H9 (cell line): ENCODE measurements around the gene HHAT. TPM values are rescaled to one million over a fixed set of nuclear protein-coding genes. Genes with fewer than 3 reads are reported as not detected.

Experiments used
- DNase-seq: peaks from one replicate; pipeline ENCODE4 v3.0.0-alpha.2; 2017
- H2AFZ ChIP-seq: one replicate; pipeline ENCODE4 v1.6.1; 2013; ENCODE audit warnings: mild to moderate bottlenecking, low read length, control low read depth, moderate library complexity
- H2AK5ac ChIP-seq: 2 replicates; pipeline ENCODE4 v1.6.1; 2013; ENCODE audit warnings: low read length, control low read depth, mixed read lengths; ENCODE audit not compliant: insufficient read length
- H2BK120ac ChIP-seq: one replicate; pipeline ENCODE4 v1.6.1; 2013; ENCODE audit warnings: low read depth, mild to moderate bottlenecking, low read length, control low read depth, inconsistent platforms; ENCODE audit not compliant: poor library complexity, severe bottlenecking
- H2BK12ac ChIP-seq: 2 replicates; pipeline ENCODE4 v1.6.1; 2013; ENCODE audit warnings: low read length, control low read depth, mixed read lengths, low read depth; ENCODE audit not compliant: insufficient read length
- H2BK15ac ChIP-seq: 2 replicates; pipeline ENCODE4 v1.6.1; 2013; ENCODE audit warnings: low read depth, low read length, control low read depth
- H2BK20ac ChIP-seq: one replicate; pipeline ENCODE4 v1.6.1; 2013; ENCODE audit warnings: low read depth, mild to moderate bottlenecking, low read length, control low read depth, inconsistent platforms; ENCODE audit not compliant: poor library complexity, severe bottlenecking
- H2BK5ac ChIP-seq: 2 replicates; pipeline ENCODE4 v1.6.1; 2013; ENCODE audit warnings: low read length, control low read depth, mixed read lengths; ENCODE audit not compliant: insufficient read length
- H3K14ac ChIP-seq: 2 replicates; pipeline ENCODE4 v1.6.1; 2013; ENCODE audit warnings: low read length, control low read depth; ENCODE audit not compliant: insufficient read depth
- H3K18ac ChIP-seq: 2 replicates; pipeline ENCODE4 v1.6.1; 2013; ENCODE audit warnings: low read depth, mild to moderate bottlenecking, mixed read lengths, low read length, control low read depth; ENCODE audit not compliant: insufficient read length
- H3K23ac ChIP-seq: 2 replicates; pipeline ENCODE4 v1.6.1; 2013; ENCODE audit warnings: low read length, control low read depth, mixed read lengths, low read depth; ENCODE audit not compliant: insufficient read length
- H3K23me2 ChIP-seq: 2 replicates; pipeline ENCODE4 v1.6.1; 2013; ENCODE audit warnings: low read depth, mild to moderate bottlenecking, mixed read lengths, low read length, control low read depth; ENCODE audit not compliant: insufficient read length, poor library complexity, severe bottlenecking
- H3K27ac ChIP-seq: 2 replicates; pipeline ENCODE4 v1.5.1; 2013; ENCODE audit warnings: low read length, control low read depth, mixed read lengths, low read depth; ENCODE audit not compliant: insufficient read length
- H3K27me3 ChIP-seq: 2 replicates; pipeline ENCODE4 v1.6.1; 2013; ENCODE audit warnings: low read length, control low read depth, inconsistent platforms; ENCODE audit not compliant: insufficient read depth
- H3K4ac ChIP-seq: 2 replicates; pipeline ENCODE4 v1.6.1; 2013; ENCODE audit warnings: low read depth, mild to moderate bottlenecking, control low read depth, inconsistent platforms, low read length, moderate library complexity
- H3K4me1 ChIP-seq: 2 replicates; pipeline ENCODE4 v1.6.1; 2013; ENCODE audit warnings: low read length, control low read depth, inconsistent platforms; ENCODE audit not compliant: insufficient read depth
- H3K4me2 ChIP-seq: 2 replicates; pipeline ENCODE4 v1.6.1; 2013; ENCODE audit warnings: low read length, control low read depth, mixed read lengths; ENCODE audit not compliant: insufficient read length, insufficient read depth
- H3K56ac ChIP-seq: 2 replicates; pipeline ENCODE4 v1.6.1; 2013; ENCODE audit warnings: low read depth, mild to moderate bottlenecking, mixed read lengths, low read length, control low read depth; ENCODE audit not compliant: insufficient read length
- H3K79me1 ChIP-seq: 2 replicates; pipeline ENCODE4 v1.6.1; 2013; ENCODE audit warnings: low read depth, mild to moderate bottlenecking, moderate library complexity, low read length, control low read depth, inconsistent platforms; ENCODE audit not compliant: insufficient read depth, poor library complexity, severe bottlenecking
- H3K79me2 ChIP-seq: 2 replicates; pipeline ENCODE4 v1.6.1; 2013; ENCODE audit warnings: low read length, control low read depth, inconsistent platforms; ENCODE audit not compliant: insufficient read depth
- H3K9ac ChIP-seq: 2 replicates; pipeline ENCODE4 v1.6.1; 2013; ENCODE audit warnings: low read length, control low read depth, mixed read lengths; ENCODE audit not compliant: insufficient read length; ENCODE audit errors: extremely low read depth
- H3K9me3 ChIP-seq: one replicate; pipeline ENCODE4 v1.6.1; 2013; ENCODE audit warnings: low read depth, low read length, inconsistent platforms; ENCODE audit not compliant: control insufficient read depth
- H3T11ph ChIP-seq: one replicate; pipeline ENCODE4 v1.6.1; 2013; ENCODE audit warnings: mild to moderate bottlenecking, low read length, control low read depth, inconsistent platforms
- H4K20me1 ChIP-seq: one replicate; pipeline ENCODE4 v1.6.1; 2013; ENCODE audit not compliant: control insufficient read depth, insufficient read length, insufficient read depth
- H4K5ac ChIP-seq: 2 replicates; pipeline ENCODE4 v1.6.1; 2013; ENCODE audit warnings: low read depth, mild to moderate bottlenecking, mixed read lengths, low read length, control low read depth; ENCODE audit not compliant: insufficient read length
- H4K8ac ChIP-seq: replicated peaks from 2 replicates; pipeline ENCODE4 v1.6.1; 2013; ENCODE audit warnings: low read length, control low read depth, mixed read lengths, low read depth; ENCODE audit not compliant: insufficient read length
- H4K91ac ChIP-seq: 2 replicates; pipeline ENCODE4 v1.6.1; 2013; ENCODE audit warnings: low read depth, mild to moderate bottlenecking, moderate library complexity, mixed read lengths, low read length, control low read depth; ENCODE audit not compliant: insufficient read length
- H3K27ac Mint-ChIP-seq, 3 experiments: 2 replicates in 2 of 3; 3 replicates in 1 of 3; pipeline ENCODE4 v1.8.0; 2020 to 2021; ENCODE audit warnings: mixed read lengths in 3 of 3, mild to moderate bottlenecking in 1 of 3, moderate library complexity in 1 of 3
- H3K27me3 Mint-ChIP-seq: 2 replicates; pipeline ENCODE4 v1.8.0; 2021; ENCODE audit warnings: low read depth, mild to moderate bottlenecking, moderate library complexity, mixed read lengths
- H3K36me3 Mint-ChIP-seq, 3 experiments: 2 replicates in 2 of 3; 3 replicates in 1 of 3; pipeline ENCODE4 v1.8.0; 2020 to 2021; ENCODE audit warnings: low read depth in 3 of 3, mixed read lengths in 3 of 3; ENCODE audit not compliant: insufficient read depth in 1 of 3
- H3K4me1 Mint-ChIP-seq, 2 experiments: 2 replicates each; pipeline ENCODE4 v1.8.0; 2020; ENCODE audit warnings: mixed read lengths in 2 of 2
- H3K4me3 Mint-ChIP-seq, 2 experiments: 2 replicates in 1 of 2; 3 replicates in 1 of 2; pipeline ENCODE4 v1.8.0; 2020 to 2021; ENCODE audit warnings: mild to moderate bottlenecking in 2 of 2, mixed read lengths in 2 of 2, moderate library complexity in 1 of 2
- H3K9me3 Mint-ChIP-seq, 2 experiments: 2 replicates in 1 of 2; 3 replicates in 1 of 2; pipeline ENCODE4 v1.8.0; 2020; ENCODE audit warnings: mild to moderate bottlenecking in 2 of 2, mixed read lengths in 2 of 2, moderate library complexity in 1 of 2
- CTCF ChIP-seq: fragments of 200-600 bp; sonication (generic); conservative IDR thresholded peaks from 3 replicates; pipeline ENCODE4 v1.8.0; 2021; ENCODE audit warnings: antibody characterized with exemption, mild to moderate bottlenecking
- WGBS: extraction: QIAGEN DNeasy Blood & Tissue Kit; methylation state at CpG from one replicate; pipeline ENCODE4 v1.1.7; 2013; ENCODE audit warnings: missing lambda C conversion rate, low lambda C conversion rate, mixed read lengths; ENCODE audit not compliant: insufficient read length; ENCODE audit errors: extremely low coverage; 5-methylcytosine and 5-hydroxymethylcytosine counted together
- total RNA-seq: library from RNA; stranded (reverse); gene quantifications from 2 replicates; pipeline ENCODE4 v1.2.1, GENCODE V29; 2021

Gene HHAT
- total RNA-seq, 1 experiment from 2014 or later = 0.48 TPM

- no peak overlapping the region for H3T11ph ChIP-seq
- no peaks in the 10 kb centered on the region for H3K27me3 ChIP-seq
- H3K27me3 Mint-ChIP-seq = peaks cover 3% of the 10 kb centered on the region
- H3K9me3 ChIP-seq = no peaks in the 10 kb centered on the region
- H2AK5ac ChIP-seq = no peak overlapping the region
- H2BK15ac ChIP-seq = no peak overlapping the region
- no peak overlapping the region for H3K18ac ChIP-seq
- 0 out of 2 replicates have a peak, but pooled peaks cover under 1% of the 10 kb centered on the region for H3K4me1 ChIP-seq
- H4K91ac ChIP-seq = no peak overlapping the region
- H3K4me2 ChIP-seq = no peak overlapping the region
- no peaks in the 10 kb centered on the region for H3K36me3 Mint-ChIP-seq
- no peak overlapping the region for H2BK20ac ChIP-seq
- no peak for DNase-seq
- peaks cover 21 to 24% of the 10 kb centered on the region in 2 experiments for H3K4me1 Mint-ChIP-seq
- no peak overlapping the region for H2AFZ ChIP-seq
- no peak overlapping the region for H4K5ac ChIP-seq
- no peaks in the 10 kb centered on the region for H3K9me3 Mint-ChIP-seq
- no peak overlapping the region for H3K9ac ChIP-seq
- H3K4ac ChIP-seq = no peak overlapping the region
- no peak overlapping the region for H3K23ac ChIP-seq
- H3K4me3 Mint-ChIP-seq = no peak overlapping the region
- H3K79me1 ChIP-seq = no peaks in the 10 kb centered on the region
- no peaks in the 10 kb centered on the region for H3K23me2 ChIP-seq
- no peak overlapping the region for H3K27ac Mint-ChIP-seq
- no peak overlapping the region for H2BK5ac ChIP-seq
- H2BK120ac ChIP-seq = no peak overlapping the region
- TF ChIP-seq CTCF = no peak
- no peaks in the 10 kb centered on the region for H4K20me1 ChIP-seq
- no peak overlapping the region for H2BK12ac ChIP-seq
- no peak overlapping the region for H3K14ac ChIP-seq
- H3K79me2 ChIP-seq = no peaks in the 10 kb centered on the region
- no peak overlapping the region for H3K27ac ChIP-seq
- no peak overlapping the region for H4K8ac ChIP-seq
- no CpG with 5 or more reads among the region's 1 CpG for WGBS
- H3K56ac ChIP-seq = no peak overlapping the region
Measured at GRCh38 chr1:210402560-210402959, 73.9 kb downstream of the HHAT start.
